H1 (cell line): Measurements from ENCODE around the gene FARSB. TPM values are rescaled to one million over a fixed set of nuclear protein-coding genes. Genes with fewer than 3 reads are reported as not detected.

Experiments used
- CTCF ChIA-PET: fragments of 300-600 bp; sonication (Branson Sonifier 250); formaldehyde crosslinking; loops from one replicate; lab custom pipeline; 2021; ENCODE audit not compliant: partially characterized antibody; lab: Charles Lee
- POLR2A ChIA-PET: fragments of 300-600 bp; sonication (Branson Sonifier 250); formaldehyde crosslinking; loops from one replicate; lab custom pipeline; 2021; ENCODE audit warnings: inconsistent platforms; ENCODE audit not compliant: partially characterized antibody; lab: Charles Lee
- DNase-seq, 2 experiments: peaks; one replicate each; pipeline versions ENCODE4 v3.0.0 to v3.0.0-alpha.2; 2010 to 2022; ENCODE audit warnings: low spot score in 2 of 2, low read depth in 1 of 2, mixed read lengths in 1 of 2
- FAIRE-seq: peaks from 2 replicates; lab custom pipeline; 2011; peaks lifted over from hg19 to GRCh38; lab: Jason Lieb, UNC
- H2AFZ ChIP-seq: 2 replicates; pipeline ENCODE4 v1.8.1; 2012; ENCODE audit warnings: low read length, inconsistent platforms
- H2AK5ac ChIP-seq: 2 replicates; pipeline ENCODE4 v1.6.1; 2013; ENCODE audit warnings: low read depth, low read length
- H2BK120ac ChIP-seq: replicated peaks from 2 replicates; pipeline ENCODE3; 2013; ENCODE audit warnings: low read depth, low read length, inconsistent platforms
- H2BK12ac ChIP-seq: 2 replicates; pipeline ENCODE4 v1.6.1; 2013; ENCODE audit warnings: low read depth, low read length
- H2BK15ac ChIP-seq: 2 replicates; pipeline ENCODE4 v1.6.1; 2013; ENCODE audit warnings: low read length
- H2BK20ac ChIP-seq: 2 replicates; pipeline ENCODE4 v1.6.1; 2013; ENCODE audit warnings: low read length
- H2BK5ac ChIP-seq: 2 replicates; pipeline ENCODE4 v1.6.1; 2013; ENCODE audit warnings: low read depth, low read length
- H3K14ac ChIP-seq: 2 replicates; pipeline ENCODE4 v1.6.1; 2013; ENCODE audit warnings: inconsistent platforms; ENCODE audit not compliant: insufficient read length
- H3K18ac ChIP-seq: 2 replicates; pipeline ENCODE4 v1.6.1; 2013; ENCODE audit warnings: low read length; ENCODE audit errors: extremely low read depth
- H3K23ac ChIP-seq: 2 replicates; pipeline ENCODE4 v1.6.1; 2013; ENCODE audit warnings: inconsistent platforms; ENCODE audit not compliant: insufficient read length
- H3K23me2 ChIP-seq: 2 replicates; pipeline ENCODE4 v1.6.1; 2013; ENCODE audit warnings: low read depth, low read length
- H3K27ac ChIP-seq: 2 replicates; pipeline ENCODE4 v1.6.1; 2011; ENCODE audit warnings: low read depth, low read length, inconsistent platforms
- H3K27me3 ChIP-seq, 4 experiments: replicated peaks in 1 of 4; 1 replicate in 1 of 4; 2 replicates in 3 of 4; pipeline versions ENCODE4 v1.6.1 to v1.8.1; 2011 to 2013; ENCODE audit warnings: low read length in 3 of 4, mild to moderate bottlenecking in 3 of 4, inconsistent platforms in 2 of 4, mixed read lengths in 2 of 4, moderate library complexity in 1 of 4; ENCODE audit not compliant: control insufficient read depth in 3 of 4, insufficient read depth in 3 of 4; ENCODE audit errors: extremely low read depth in 1 of 4
- H3K36me3 ChIP-seq, 4 experiments: 2 replicates each; pipeline versions ENCODE4 v1.6.1 to v1.8.1; 2011 to 2013; ENCODE audit warnings: mild to moderate bottlenecking in 4 of 4, low read length in 3 of 4, moderate library complexity in 2 of 4, control low read depth in 1 of 4, inconsistent platforms in 1 of 4; ENCODE audit not compliant: insufficient read depth in 4 of 4, control insufficient read depth in 2 of 4
- H3K4ac ChIP-seq: replicated peaks from 2 replicates; pipeline ENCODE3; 2013; ENCODE audit warnings: low read length, low read depth, mixed read lengths, inconsistent platforms; ENCODE audit not compliant: insufficient read length
- H3K4me1 ChIP-seq, 4 experiments: replicated peaks in 1 of 4; 1 replicate in 1 of 4; 2 replicates in 3 of 4; pipeline versions ENCODE4 v1.6.1 to v1.8.1; 2011 to 2013; ENCODE audit warnings: low read length in 3 of 4, inconsistent platforms in 2 of 4, mixed read lengths in 1 of 4; ENCODE audit not compliant: insufficient read depth in 4 of 4, control insufficient read depth in 3 of 4
- H3K4me2 ChIP-seq, 2 experiments: 2 replicates each; pipeline versions ENCODE4 v1.6.1 to v1.8.1; 2011 to 2013; ENCODE audit warnings: low read depth in 2 of 2, low read length in 2 of 2, control low read depth in 1 of 2, inconsistent platforms in 1 of 2, mild to moderate bottlenecking in 1 of 2; ENCODE audit not compliant: insufficient read depth in 1 of 2
- H3K4me3 ChIP-seq, 4 experiments: fragments of 200-600, 300-600 bp in 1 of 4; sonication (generic), shearing (Covaris generic), sonication (Bioruptor Twin) in 1 of 4; 2 replicates each; pipeline versions ENCODE4 v1.5.1 to v1.8.1; 2011 to 2016; ENCODE audit warnings: low read length in 4 of 4, low read depth in 3 of 4, control low read depth in 2 of 4, inconsistent platforms in 2 of 4, mild to moderate bottlenecking in 2 of 4, mixed read lengths in 1 of 4, moderate library complexity in 1 of 4; ENCODE audit not compliant: insufficient read depth in 2 of 4; ENCODE audit errors: extremely low read depth in 1 of 4
- H3K56ac ChIP-seq: replicated peaks from 2 replicates; pipeline ENCODE3; 2013; ENCODE audit warnings: low read depth, mild to moderate bottlenecking, mixed read lengths, low read length, inconsistent platforms; ENCODE audit not compliant: insufficient read length
- H3K79me1 ChIP-seq: 2 replicates; pipeline ENCODE4 v1.6.1; 2013; ENCODE audit warnings: low read depth, low read length, control low read depth
- H3K79me2 ChIP-seq, 2 experiments: 2 replicates each; pipeline versions ENCODE4 v1.6.1 to v1.8.1; 2012 to 2013; ENCODE audit warnings: low read length in 2 of 2, mild to moderate bottlenecking in 2 of 2, inconsistent platforms in 1 of 2; ENCODE audit not compliant: insufficient read depth in 2 of 2, control insufficient read depth in 1 of 2
- H3K9ac ChIP-seq, 4 experiments: replicated peaks in 1 of 4; 1 replicate in 1 of 4; 2 replicates in 3 of 4; pipeline versions ENCODE4 v1.6.1 to v1.8.1; 2011 to 2013; ENCODE audit warnings: low read depth in 3 of 4, low read length in 3 of 4, control low read depth in 2 of 4, mild to moderate bottlenecking in 2 of 4, moderate library complexity in 2 of 4, inconsistent platforms in 1 of 4; ENCODE audit errors: extremely low read depth in 1 of 4
- H3K9me3 ChIP-seq, 2 experiments: 2 replicates each; pipeline versions ENCODE4 v1.6.1 to v1.8.1; 2012 to 2013; ENCODE audit warnings: mild to moderate bottlenecking in 2 of 2, moderate library complexity in 2 of 2, control low read depth in 1 of 2, inconsistent platforms in 1 of 2, low read depth in 1 of 2, low read length in 1 of 2, mixed read lengths in 1 of 2; ENCODE audit not compliant: insufficient read depth in 2 of 2
- H4K20me1 ChIP-seq, 2 experiments: replicated peaks in 1 of 2; 2 replicates each; pipeline versions ENCODE3 to v1.8.1; 2011 to 2013; ENCODE audit warnings: inconsistent platforms in 2 of 2, low read length in 2 of 2, mild to moderate bottlenecking in 1 of 2; ENCODE audit not compliant: insufficient read depth in 2 of 2, control insufficient read depth in 1 of 2
- H4K5ac ChIP-seq: 2 replicates; pipeline ENCODE4 v1.6.1; 2013; ENCODE audit warnings: low read length, low read depth, mixed read lengths, inconsistent platforms; ENCODE audit not compliant: insufficient read length
- H4K8ac ChIP-seq: 2 replicates; pipeline ENCODE4 v1.8.0; 2013; ENCODE audit warnings: mild to moderate bottlenecking, moderate library complexity, low read length, inconsistent platforms; ENCODE audit not compliant: insufficient read depth; ENCODE audit errors: extremely low read depth
- H4K91ac ChIP-seq: replicated peaks from 2 replicates; pipeline ENCODE3; 2013; ENCODE audit warnings: low read length, mixed read lengths, inconsistent platforms; ENCODE audit not compliant: insufficient read length
- MAX ChIP-seq: IDR thresholded peaks from 2 replicates; pipeline ENCODE4 v1.6.1; 2012; ENCODE audit warnings: inconsistent platforms
- whole genome bisulfite sequencing, 2 experiments: shearing (Covaris generic) in 1 of 2; methylation state at CpG; one replicate each; pipeline versions ENCODE4 v1.1.6 to v1.1.7; 2013 to 2015; ENCODE audit warnings: low lambda C conversion rate in 2 of 2, mixed read lengths in 2 of 2, inconsistent platforms in 1 of 2, low coverage in 1 of 2, missing lambda C conversion rate in 1 of 2; ENCODE audit not compliant: insufficient replicate concordance in 2 of 2, insufficient coverage in 1 of 2, insufficient read length in 1 of 2; ENCODE audit errors: extremely low coverage in 1 of 2, missing lambda C conversion rate in 1 of 2; 5-methylcytosine and 5-hydroxymethylcytosine counted together
- polyA plus RNA-seq, 7 experiments: library from polyadenylated mRNA; depleted of rRNA in 3 of 7; stranded (reverse) in 5 of 7; unstranded in 2 of 7; fragments of >200 nt in 5 of 7; fragments of 200-250 nt in 2 of 7; gene quantifications; 1 replicate in 5 of 7; 2 replicates in 1 of 7; 4 replicates in 1 of 7; pipeline versions ENCODE4 v1.2.1 to v1.2.3, GENCODE V29; 2011 to 2013; ENCODE audit warnings: missing spikeins in 2 of 7, mixed read lengths in 2 of 7
- total RNA-seq: library from RNA; stranded (reverse); fragmentation: NEBNext Ultra II Directional; extraction: Animal tissue kit (Norgen Biotek cat#: 25700); gene quantifications from 2 replicates; pipeline ENCODE4 v1.2.1, GENCODE V29; 2021

FARSB gene
- total and polyA plus RNA-seq, 2 of the 8 experiments (the other 6 are each of a cell fraction or from before 2014, with no cell fraction given), result 21.0 to 37.9 TPM

GRCh38 chr2:222561151-222561550, 94.7 kb downstream of the FARSB start:
- POLR2A ChIA-PET, result no interaction called here
- H3K79me1 ChIP-seq, result no peaks in the 10 kb centered on the region

More at GRCh38 chr2:222561151-222561550, 94.7 kb downstream of the FARSB start:
- Histone ChIP-seq H2BK15ac (no peak overlapping the region), H3K9me3 (no peaks in the 10 kb centered on the region), H2BK120ac (no peak overlapping the region), H3K9ac (no peak overlapping the region), H3K4me3 (no peak overlapping the region), H3K56ac (no peak overlapping the region), H4K20me1 (peaks cover 0 to 4% of the 10 kb centered on the region in 2 experiments), H3K23ac (no peak overlapping the region), H2BK5ac (no peak overlapping the region), H4K8ac (no peak overlapping the region), H2BK12ac (no peak overlapping the region)
- DNase-seq (no peak), FAIRE-seq (no peak)
- TF ChIP-seq MAX, result no peak
- TF ChIP-seq, all 59 proteins: peak for 0
- Histone ChIP-seq H3K27me3 (no peaks in the 10 kb centered on the region; a peak in 1 of 7 replicates), H3K4ac (no peak overlapping the region), H2AFZ (no peak overlapping the region), H4K5ac (no peak overlapping the region), H3K23me2 (no peaks in the 10 kb centered on the region; the same call in 1 of the 2 replicates), H3K18ac (no peak overlapping the region), H3K4me2 (no peak overlapping the region), H2AK5ac (no peak overlapping the region), H3K14ac (no peak overlapping the region), H3K27ac (no peak overlapping the region), H3K79me2 (no peaks in the 10 kb centered on the region), H4K91ac (no peak overlapping the region), H3K4me1 (no peaks in the 10 kb centered on the region), H3K36me3 (no peaks in the 10 kb centered on the region; a peak in 1 of 8 replicates), H2BK20ac (no peak overlapping the region)
- WGBS, 2 experiments, result 91% methylated on average over 4 of the region's 4 CpGs; no CpG with 5 or more reads in 1 of the 2 experiments
- CTCF ChIA-PET, result interaction anchor here (0.7 to 3.9 kb wide), 28 partner anchors 8 to 536 kb away, joined by 3 to 20 read pairs (median 6); a partner anchor contains a TSS
